RWPE1 (cell line): ENCODE measurements around the gene TP63.

Source experiments
- CTCF ChIA-PET: fragments of 350-600 bp; sonication (Branson Sonifier 250); formaldehyde crosslinking; extraction: SDS; loops from one replicate; lab custom pipeline; 2021; lab: Yijun Ruan, JAX
- POLR2A ChIA-PET: fragments of 400-600 bp; formaldehyde crosslinking; extraction: SDS; loops from one replicate; lab custom pipeline; 2020; ENCODE audit warnings: antibody characterized with exemption; ENCODE audit not compliant: low non-redundant PET; lab: Yijun Ruan, JAX
- DNase-seq: peaks from one replicate; pipeline ENCODE4 v3.0.0; 2012; ENCODE audit warnings: low spot score
- H3K27ac ChIP-seq: fragments of 450-650 bp; 2 replicates; pipeline ENCODE4 v1.5.1; 2017
- TF ChIP-seq, protein P1 (sequence below): fragments of 450-650 bp; conservative IDR thresholded peaks from 2 replicates; pipeline ENCODE4 v1.5.1; 2017; ENCODE audit warnings: low read depth, mild to moderate bottlenecking

TP63 gene

DNA sequence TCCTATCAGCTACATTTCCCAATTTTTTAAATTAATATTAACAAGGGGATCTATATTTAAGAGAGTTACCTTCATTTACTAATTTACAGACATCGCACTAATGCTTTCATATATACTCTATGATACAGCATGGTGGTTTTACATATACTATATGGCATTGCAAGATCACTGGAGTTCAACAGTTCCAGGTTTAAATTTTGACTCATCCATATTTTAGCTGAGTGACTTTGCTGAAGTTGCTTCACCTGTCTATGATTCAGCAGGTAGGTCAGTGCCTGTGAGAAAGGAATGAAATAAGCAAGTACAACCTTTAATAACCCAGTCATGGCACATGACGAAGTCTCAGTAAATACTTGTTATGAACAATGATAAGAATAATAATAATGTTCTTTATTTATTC is 278.4 kb downstream of the TP63 start:
- CTCF ChIA-PET = no interaction called here
- POLR2A ChIA-PET = no interaction called here

DNA sequence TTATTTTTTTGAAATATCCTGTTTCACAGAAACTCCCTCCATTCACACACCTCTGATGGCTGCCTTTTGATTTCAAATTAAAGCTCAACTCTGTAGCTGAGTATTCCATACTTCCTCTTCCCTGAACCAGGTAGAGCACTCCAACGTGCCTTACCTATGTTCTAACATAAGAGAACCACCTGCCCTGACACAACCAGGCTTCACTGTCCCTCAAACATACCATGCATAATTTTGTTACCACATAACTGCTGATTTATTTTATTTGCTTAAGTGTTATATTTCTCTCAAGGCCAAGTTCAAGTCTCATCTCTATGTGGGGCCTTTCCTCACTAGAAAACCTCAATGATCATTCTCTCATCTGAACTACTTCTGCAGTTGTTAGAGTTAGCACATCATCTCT is 279.8 kb downstream of the TP63 start:
- H3K27ac ChIP-seq = no peak overlapping the region
- TF ChIP-seq, protein P1, sequence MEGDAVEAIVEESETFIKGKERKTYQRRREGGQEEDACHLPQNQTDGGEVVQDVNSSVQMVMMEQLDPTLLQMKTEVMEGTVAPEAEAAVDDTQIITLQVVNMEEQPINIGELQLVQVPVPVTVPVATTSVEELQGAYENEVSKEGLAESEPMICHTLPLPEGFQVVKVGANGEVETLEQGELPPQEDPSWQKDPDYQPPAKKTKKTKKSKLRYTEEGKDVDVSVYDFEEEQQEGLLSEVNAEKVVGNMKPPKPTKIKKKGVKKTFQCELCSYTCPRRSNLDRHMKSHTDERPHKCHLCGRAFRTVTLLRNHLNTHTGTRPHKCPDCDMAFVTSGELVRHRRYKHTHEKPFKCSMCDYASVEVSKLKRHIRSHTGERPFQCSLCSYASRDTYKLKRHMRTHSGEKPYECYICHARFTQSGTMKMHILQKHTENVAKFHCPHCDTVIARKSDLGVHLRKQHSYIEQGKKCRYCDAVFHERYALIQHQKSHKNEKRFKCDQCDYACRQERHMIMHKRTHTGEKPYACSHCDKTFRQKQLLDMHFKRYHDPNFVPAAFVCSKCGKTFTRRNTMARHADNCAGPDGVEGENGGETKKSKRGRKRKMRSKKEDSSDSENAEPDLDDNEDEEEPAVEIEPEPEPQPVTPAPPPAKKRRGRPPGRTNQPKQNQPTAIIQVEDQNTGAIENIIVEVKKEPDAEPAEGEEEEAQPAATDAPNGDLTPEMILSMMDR = no peak
- ChIA-PET CTCF (interaction anchor here (0.6 to 0.7 kb wide), 2 partner anchors 38 to 210 kb away, joined by 4 read pairs; no protein-coding TSS in a partner anchor), POLR2A (no interaction called here)
- DNase-seq = no peak

More for the DNA sequence above, 278.4 kb downstream of the TP63 start:
- peak; percentile 78 for DNase-seq
- no peak overlapping the region for H3K27ac ChIP-seq
- TF ChIP-seq, protein P1 = no peak

DNA sequence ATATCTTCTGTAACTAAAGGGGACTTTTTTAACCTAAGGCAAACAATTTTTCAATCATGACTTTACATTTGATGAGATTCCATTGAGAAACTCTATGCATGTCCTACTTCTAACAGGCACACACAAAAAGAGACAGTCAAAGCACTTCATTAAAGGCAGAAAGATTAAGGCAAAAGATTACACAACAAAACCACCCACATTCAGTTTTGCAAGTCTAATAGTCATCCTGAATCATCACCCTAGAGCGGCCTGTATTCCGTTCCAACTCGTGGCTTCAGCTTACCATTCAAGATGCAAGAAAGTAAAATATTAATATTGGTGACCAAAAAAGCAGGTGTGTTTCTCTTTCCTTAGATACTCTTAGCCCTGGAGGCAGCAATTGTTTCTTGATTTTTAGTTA is 283.6 kb downstream of the TP63 start:
- CTCF ChIA-PET = no interaction called here
- no peak overlapping the region for H3K27ac ChIP-seq
- POLR2A ChIA-PET = no interaction called here
- DNase-seq = peak; percentile 81
- TF ChIP-seq, protein P1 = no peak

DNA sequence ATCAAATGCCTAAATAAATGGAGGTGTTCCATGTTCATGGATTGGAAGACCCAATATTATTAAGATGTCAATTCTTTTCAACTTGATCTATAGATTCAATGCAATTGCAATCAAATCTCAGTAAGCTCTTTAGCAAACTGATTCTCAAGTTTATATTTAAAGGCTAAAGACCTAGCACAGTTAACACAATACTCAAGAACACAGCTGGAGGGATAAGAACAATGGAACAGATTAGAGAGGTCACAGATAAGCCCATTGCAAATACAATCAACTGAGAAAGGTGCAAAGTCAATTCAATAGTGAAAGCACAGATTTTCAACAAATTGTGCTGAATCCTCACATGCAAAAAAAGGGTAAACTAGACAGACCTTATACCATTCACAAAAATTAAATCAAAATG is 290.6 kb downstream of the TP63 start:
- TF ChIP-seq, protein P1 = no peak
- no peak for DNase-seq
- H3K27ac ChIP-seq = no peak overlapping the region
- ChIA-PET POLR2A (no interaction called here), CTCF (no interaction called here)

DNA sequence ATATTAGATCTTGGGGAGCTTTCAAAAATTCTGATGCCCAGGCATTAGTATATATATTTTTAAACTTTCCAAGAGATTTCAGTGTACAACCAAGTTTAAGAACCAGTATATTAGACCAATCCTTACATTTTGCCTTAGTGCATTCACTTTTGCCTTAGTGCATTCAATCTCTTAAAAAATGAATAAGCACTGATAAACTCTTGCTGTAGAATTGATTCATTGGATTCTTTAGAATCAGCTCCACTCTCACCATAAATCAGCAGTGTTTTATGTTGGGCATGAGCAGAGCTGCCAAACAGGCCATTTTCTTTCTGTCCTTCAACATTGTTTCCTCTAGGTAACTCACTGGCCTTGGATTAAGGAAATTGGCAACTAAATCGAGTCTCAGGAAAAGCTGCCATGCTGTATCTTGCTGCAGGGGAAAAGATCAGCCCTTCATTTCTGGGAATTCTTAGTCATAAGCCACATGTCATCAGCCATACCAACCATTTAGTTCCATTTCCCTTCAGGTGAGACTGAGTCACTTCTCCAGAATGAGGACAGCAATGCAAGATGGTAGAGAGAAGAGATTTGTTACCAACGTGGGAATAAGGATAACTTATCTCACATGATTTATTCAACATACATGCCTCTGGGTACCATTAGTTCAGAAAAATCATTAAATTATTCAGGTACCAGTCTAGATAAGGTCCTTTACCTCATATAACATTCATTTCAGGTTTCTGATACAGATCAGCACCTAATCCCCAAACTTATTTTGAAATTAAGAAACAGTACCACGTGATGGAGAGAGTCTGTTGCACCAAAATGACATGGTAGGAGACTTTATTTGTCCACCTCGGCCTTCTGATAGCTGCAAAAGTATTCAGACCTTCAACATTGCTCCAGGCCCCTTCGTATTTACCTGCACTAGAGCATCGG is 297.0 kb downstream of the TP63 start:
- H3K27ac ChIP-seq = no peak overlapping the region
- POLR2A ChIA-PET = no interaction called here
- CTCF ChIA-PET = interaction anchor here (0.6 to 1.0 kb wide), 2 partner anchors 20 to 32 kb away, joined by 3 to 8 read pairs; no protein-coding TSS in a partner anchor
- DNase-seq = peak; percentile 32
- TF ChIP-seq, protein P1 = no peak

DNA sequence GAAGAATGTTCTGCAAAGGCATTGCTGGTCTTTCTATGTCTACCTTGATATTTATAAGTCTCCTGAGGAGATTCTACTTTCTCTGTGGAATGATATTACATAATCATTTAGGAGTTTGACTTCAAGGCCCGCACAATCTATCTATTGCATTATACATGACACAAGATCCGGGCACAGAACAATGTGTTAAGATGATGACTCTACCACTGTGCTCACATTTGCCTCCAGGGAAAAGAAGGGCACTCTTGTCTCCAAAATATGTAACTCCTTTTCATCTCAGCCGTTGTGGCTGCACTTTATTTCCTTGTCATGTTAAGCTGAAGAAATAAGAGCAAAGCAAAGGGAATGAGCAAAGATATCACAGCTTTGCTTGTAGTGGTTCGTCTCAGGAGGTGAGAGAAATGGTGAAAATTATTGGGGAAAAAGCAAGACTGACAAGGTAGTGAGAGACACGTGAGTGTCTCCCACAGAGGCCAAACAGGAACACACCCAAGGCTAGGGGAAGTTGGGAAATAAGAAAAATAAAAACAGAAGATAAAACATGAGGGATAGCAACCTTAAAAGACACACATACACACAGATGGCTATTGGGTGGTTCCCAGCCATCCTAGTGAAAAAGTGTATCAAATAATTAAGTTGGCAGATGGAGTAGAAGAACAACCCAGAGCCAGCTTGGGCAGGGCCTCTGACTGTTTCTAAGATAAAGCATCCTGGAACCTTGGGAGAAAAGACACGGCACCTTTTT is 305.2 kb downstream of the TP63 start:
- DNase-seq = peak; percentile 24
- ChIA-PET POLR2A (no interaction called here), CTCF (interaction anchor here (0.6 kb wide), 2 partner anchors 21 to 49 kb away, joined by 3 to 6 read pairs; no protein-coding TSS in a partner anchor)
- TF ChIP-seq, protein P1 = no peak
- no peak overlapping the region for H3K27ac ChIP-seq
